ENCODE measurements around the gene PRKCE.
A peak's percentile ranks its signal among the peaks of the same experiment; 100 is the strongest.

PRKCE gene

DNA sequence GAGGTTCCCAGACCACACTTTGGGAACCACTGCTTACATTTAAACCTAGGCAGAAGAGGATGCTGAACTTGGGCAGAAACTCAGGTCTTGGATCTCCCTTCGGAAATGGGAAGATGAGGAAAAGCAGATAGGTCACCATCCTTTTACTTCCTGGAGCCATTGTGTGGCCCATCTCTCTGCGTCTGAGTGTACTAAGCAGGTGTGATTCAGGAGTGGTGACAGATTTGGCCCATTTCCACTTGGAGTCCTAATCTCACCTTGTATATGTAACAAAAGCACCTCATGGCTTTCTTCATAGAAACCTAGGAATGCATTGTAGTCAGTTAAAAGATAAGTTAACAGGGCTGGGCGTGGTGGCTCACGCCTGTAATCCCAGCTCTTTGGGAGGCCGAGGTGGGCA, 71.0 kb downstream of the PRKCE start:
- no peak for DNase-seq (ENCODE audit: low spot score)
- TF ChIP-seq, protein P1, sequence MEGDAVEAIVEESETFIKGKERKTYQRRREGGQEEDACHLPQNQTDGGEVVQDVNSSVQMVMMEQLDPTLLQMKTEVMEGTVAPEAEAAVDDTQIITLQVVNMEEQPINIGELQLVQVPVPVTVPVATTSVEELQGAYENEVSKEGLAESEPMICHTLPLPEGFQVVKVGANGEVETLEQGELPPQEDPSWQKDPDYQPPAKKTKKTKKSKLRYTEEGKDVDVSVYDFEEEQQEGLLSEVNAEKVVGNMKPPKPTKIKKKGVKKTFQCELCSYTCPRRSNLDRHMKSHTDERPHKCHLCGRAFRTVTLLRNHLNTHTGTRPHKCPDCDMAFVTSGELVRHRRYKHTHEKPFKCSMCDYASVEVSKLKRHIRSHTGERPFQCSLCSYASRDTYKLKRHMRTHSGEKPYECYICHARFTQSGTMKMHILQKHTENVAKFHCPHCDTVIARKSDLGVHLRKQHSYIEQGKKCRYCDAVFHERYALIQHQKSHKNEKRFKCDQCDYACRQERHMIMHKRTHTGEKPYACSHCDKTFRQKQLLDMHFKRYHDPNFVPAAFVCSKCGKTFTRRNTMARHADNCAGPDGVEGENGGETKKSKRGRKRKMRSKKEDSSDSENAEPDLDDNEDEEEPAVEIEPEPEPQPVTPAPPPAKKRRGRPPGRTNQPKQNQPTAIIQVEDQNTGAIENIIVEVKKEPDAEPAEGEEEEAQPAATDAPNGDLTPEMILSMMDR (IDR thresholded peaks at IDR 0.05; ENCODE audit: borderline replicate concordance, control extremely low read depth, extremely low read depth, insufficient read depth, missing control alignments) = no peak
- in situ Hi-C loops (cut with MboI; ENCODE audit: low sequenced_read_pairs, unreplicated experiment) = no loop called here

DNA sequence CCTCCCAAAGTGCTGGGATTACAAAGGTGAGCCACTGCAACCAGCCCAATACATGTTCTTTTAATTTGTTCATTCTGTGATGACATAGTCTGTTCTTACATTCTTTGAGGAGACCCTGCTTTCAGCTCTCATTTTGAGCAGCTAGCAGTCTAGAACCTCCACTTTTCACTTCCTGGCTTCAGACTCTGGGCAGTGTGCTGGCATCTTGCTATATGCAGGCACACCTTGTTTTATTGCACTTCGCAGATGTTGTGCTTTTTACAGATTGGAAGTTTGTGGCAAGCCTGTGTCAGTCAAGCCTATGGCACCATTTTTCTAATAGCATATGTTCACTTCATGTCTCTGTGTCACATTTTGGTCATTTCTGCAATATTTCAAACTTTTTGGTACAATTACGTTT, 72.4 kb downstream of the PRKCE start:
- DNase-seq (ENCODE audit: low spot score) = no peak
- in situ Hi-C loops (cut with MboI; ENCODE audit: low sequenced_read_pairs, unreplicated experiment) = no loop called here

DNA sequence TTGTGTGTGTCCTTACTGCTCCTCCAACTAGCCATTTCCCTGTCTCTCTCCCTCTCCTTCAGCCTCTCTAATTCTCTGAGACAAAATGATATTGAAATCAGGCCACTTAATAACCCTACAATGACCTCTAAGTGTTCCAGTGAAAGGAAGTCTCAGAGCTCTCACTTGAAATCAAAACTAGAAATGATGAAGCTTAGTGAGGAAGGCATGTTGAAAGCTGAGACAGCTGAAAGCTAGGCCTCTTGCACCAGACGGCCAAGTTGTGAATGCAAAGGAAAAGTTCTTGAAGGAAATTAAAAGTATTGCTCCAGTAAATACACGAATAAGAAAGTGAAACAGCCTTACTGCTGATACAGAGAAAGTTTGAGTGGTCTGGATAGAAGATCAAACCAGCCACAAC, 72.9 kb downstream of the PRKCE start:
- in situ Hi-C loops (cut with MboI; ENCODE audit: low sequenced_read_pairs, unreplicated experiment) = no loop called here
- TF ChIP-seq, protein P1 (IDR thresholded peaks at IDR 0.05; ENCODE audit: borderline replicate concordance, control extremely low read depth, extremely low read depth, insufficient read depth, missing control alignments) = no peak
- DNase-seq (ENCODE audit: low spot score) = no peak

More for the DNA sequence above, 72.4 kb downstream of the PRKCE start:
- TF ChIP-seq, protein P1 (IDR thresholded peaks at IDR 0.05; ENCODE audit: borderline replicate concordance, control extremely low read depth, extremely low read depth, insufficient read depth, missing control alignments) = no peak

DNA sequence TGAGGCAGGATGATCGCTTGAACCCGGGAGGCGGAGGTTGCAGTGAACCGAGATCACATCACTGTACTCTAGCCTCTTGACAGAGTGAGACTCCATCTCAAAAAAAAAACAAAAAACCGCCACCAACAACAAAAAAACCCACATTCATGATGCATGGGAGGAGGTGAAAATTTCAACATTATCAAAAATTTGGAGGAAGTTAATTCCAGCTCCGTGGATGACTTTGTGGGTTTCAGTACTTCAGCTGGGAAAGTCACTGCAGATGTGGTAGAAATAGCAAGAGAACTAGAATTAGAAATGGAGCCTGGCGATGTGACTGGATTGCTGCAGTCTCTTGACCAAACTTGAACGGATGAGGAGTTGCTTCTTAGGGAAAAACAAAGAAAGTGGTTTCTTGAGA, 74.3 kb downstream of the PRKCE start:
- TF ChIP-seq, protein P1 (IDR thresholded peaks at IDR 0.05; ENCODE audit: borderline replicate concordance, control extremely low read depth, extremely low read depth, insufficient read depth, missing control alignments) = no peak
- no peak for DNase-seq (ENCODE audit: low spot score)
- in situ Hi-C loops (cut with MboI; ENCODE audit: low sequenced_read_pairs, unreplicated experiment) = no loop called here

DNA sequence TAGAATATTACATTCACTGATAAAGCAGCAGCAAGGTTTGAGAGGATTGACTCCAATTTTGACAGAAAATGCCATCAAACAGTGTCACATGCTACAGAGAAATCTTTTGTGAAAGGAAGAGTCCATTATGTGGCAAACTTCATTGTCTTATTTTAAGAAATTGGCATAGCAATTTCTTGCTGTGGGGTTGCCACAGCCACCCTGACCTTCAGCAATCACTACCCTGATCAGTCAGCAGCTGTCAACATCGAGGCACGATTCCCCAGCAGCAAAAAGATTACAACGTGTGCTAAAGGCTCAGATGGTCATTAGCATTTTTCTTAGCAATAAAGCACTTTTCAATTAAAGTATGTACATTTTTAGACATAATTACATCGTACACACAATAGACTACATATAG, 74.7 kb downstream of the PRKCE start:
- no peak for DNase-seq (ENCODE audit: low spot score)
- TF ChIP-seq, protein P1 (IDR thresholded peaks at IDR 0.05; ENCODE audit: borderline replicate concordance, control extremely low read depth, extremely low read depth, insufficient read depth, missing control alignments) = no peak
- in situ Hi-C loops (cut with MboI; ENCODE audit: low sequenced_read_pairs, unreplicated experiment) = no loop called here

DNA sequence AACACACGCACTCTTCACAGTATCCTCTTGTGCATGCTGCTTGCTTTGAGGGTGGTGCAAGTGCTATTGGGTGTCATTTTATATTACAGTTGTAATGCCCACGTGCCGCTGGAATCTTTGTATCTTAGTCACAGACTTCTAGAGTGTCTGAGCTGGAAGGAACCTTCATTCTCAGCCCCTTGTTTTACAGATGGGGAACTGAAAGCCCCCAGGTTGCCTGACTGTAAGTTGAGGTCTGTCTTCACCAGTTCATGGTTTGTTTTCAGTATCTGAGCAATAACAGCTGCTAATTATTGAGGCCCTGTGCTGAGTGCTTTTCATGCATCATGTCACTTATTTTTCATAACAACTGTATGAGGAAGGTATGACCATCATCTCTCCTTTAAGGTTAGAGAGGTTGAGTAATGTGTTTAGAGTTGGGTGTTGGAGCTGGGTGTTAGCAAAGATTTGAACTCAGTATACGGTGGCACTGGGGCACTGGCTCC, 77.0 kb downstream of the PRKCE start:
- in situ Hi-C loops (cut with MboI; ENCODE audit: low sequenced_read_pairs, unreplicated experiment) = no loop called here
- TF ChIP-seq, protein P1 (IDR thresholded peaks at IDR 0.05; ENCODE audit: borderline replicate concordance, control extremely low read depth, extremely low read depth, insufficient read depth, missing control alignments) = no peak
- peak; percentile 74 for DNase-seq (ENCODE audit: low spot score)
